GM19467 (cell line): ENCODE data around the gene ZSWIM1.

Source experiments
- ATAC-seq: cut with Tn5 transposase; IDR thresholded peaks from one replicate; pipeline ENCODE4 v1.9.1; 2021; ENCODE audit warnings: mild to moderate bottlenecking, moderate library complexity; ENCODE audit not compliant: unreplicated experiment

Gene ZSWIM1

GRCh38 chr20:45907219-45907948, 26.4 kb downstream of the ZSWIM1 start:
- no peak for ATAC-seq

DNA sequence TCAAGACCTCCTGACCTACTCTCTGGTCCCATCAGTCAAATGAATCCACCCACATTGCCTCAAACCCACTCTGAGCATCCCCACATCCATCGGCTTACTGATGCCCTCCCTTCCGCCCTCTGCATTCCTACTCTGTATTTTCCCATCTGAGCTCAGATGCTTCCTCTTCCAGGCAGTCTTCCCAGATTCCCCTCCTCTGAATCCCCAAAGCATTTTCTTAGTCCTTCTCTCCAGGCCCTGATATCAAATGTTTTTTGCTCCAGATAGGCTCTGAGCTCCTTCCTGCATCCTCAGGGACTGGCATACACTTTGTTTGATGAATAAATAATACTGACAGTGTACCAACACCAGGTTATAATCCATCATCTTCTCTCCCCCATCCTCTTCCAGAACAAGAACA, 27.1 kb downstream of the ZSWIM1 start:
- ATAC-seq: no peak

GRCh38 chr20:45909336-45909808, 28.3 kb downstream of the ZSWIM1 start:
- no peak for ATAC-seq

DNA sequence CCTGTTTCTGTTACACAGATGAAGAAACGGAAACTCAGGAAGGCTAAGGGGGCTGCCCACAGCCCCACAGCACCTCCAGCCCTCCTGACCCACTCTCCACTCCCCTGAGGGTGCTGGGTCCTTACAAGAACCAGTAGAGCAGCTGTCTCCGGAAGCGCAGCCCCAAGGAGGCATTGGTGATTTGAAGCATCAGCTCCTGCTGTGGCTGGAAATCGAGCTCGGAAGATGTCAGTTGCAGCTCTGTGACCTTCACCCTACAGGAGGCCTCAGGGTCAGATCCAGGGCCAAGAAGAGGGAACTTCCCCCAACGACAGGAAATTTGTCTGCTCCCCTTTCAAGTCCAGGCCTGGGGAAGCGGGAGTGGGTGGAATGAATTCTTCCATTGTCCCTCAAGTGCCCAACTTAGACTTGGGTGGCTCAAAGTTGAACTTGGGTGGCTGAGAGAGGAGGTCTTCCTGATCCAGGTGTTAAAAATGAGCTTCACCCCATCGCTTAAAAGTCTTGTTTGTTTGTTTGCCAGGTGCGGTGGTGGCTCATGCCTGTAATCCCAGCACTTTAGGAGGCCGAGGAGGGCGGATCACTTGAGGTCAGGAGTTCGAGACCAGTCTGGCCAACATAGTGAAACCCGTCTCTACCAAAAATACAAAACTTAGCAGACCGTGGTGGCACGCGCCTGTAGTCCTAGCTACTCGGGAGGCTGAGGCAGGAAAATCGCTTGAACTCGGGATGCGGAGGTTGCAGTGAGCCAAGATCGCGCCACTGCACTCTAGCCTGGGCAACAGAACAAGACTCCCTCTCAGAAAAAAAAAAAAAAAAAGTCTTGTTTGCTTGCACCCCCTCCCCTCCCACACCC, 29.0 kb downstream of the ZSWIM1 start:
- no peak for ATAC-seq

- ATAC-seq: peak; percentile 83
Observed at GRCh38 chr20:45910670-45911485, 29.9 kb downstream of the ZSWIM1 start.

DNA sequence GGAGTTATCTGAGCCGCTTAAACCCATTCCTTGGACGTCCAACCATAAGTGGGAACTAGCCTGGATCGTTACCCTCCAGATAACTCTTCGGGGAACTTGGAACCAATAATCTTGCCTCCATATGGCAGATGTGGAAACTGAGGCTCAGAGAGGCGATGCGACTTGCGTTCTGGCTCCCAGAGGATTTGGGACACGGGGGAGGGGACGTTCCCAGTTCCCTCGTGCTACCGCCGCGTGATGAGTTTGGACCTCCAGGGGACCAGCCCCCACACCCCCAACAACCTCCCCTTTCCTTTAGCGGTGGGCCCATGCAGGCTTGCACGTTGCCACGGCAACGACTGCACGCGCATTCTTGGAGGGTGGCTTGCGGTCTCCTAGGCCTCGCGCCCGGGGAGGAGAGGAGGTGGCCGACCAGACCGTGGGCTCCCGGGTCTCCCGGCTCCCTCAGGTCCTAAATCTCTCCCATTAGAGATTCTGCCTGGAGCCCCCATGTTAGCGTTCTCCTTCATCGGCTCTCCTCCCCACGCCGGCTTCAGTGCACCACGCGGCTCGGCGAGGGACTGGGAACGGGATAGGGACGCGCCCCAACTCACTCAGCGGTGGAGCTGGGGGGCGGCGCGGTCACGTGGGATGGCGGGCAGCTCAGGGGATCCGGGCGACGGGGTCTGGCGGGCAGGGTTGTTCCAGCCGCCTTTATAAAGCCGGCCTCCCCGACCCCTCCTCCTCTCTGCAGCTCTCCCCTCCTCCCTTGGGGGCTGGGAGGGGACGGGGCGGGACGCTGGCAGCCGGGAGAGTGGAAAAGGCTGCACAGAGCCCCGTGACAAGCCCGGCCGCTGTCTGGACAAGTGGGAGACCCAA, 30.7 kb downstream of the ZSWIM1 start, which contains the start of gene PLTP:
Gene PLTP (minus strand): TSS at position 670 of the 858 bp plus-strand sequence. CDS start 703 bp downstream, outside the sequence.
- ATAC-seq: no peak

GRCh38 chr20:45912344-45912682, 31.3 kb downstream of the ZSWIM1 start:
- no peak for ATAC-seq

- no peak for ATAC-seq
Observed at GRCh38 chr20:45913116-45913515, 32.1 kb downstream of the ZSWIM1 start.

- ATAC-seq: no peak
Observed at GRCh38 chr20:45917790-45918141, 36.7 kb downstream of the ZSWIM1 start.

GRCh38 chr20:45918182-45918737, 37.2 kb downstream of the ZSWIM1 start:
- ATAC-seq: no peak

- no peak for ATAC-seq
Observed at GRCh38 chr20:45918779-45919537, 37.9 kb downstream of the ZSWIM1 start.

DNA sequence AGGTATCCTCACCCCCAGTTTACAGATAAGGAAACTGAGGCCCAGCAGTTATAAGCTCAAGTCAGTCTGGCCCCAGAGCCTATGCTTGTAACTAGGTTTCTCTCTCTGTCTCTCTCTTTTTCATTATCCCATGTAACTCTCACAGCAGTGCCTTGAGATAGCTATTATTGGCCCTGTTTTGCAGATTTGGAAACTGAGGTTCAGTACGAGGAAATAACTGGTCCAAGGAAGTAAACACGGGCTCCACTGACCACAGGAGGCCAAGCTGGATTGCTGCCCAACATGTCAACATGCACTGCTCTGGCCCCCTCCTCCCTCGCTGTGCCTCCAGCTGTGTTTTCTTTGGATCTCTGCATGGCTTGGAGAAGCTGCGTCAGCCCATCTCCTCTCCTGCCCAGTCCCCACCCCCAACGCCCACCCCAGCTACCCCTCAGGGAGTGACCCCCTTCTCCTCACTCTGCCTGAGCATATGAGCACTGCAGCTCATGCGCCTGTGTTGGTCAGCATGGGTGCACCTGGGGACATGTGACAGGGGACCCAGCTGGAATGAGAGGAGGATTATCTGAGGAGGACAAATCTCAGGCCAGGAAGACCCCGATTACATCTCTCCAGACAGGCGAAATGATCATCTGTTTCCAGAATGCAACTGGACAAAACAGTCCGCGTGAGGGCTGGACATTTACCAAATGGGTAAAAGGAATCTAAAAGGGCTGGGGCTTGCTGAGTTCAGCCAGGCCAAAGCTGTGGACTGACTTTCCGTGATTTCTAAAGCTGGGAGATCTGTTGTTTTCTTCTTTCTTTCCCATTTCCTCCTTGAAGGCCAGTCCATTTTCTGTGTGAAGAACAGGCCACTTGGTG, 38.7 kb downstream of the ZSWIM1 start:
- ATAC-seq: no peak

- no peak for ATAC-seq
Observed at GRCh38 chr20:45920462-45921336, 39.7 kb downstream of the ZSWIM1 start.

GRCh38 chr20:45921337-45922189, 40.5 kb downstream of the ZSWIM1 start:
- ATAC-seq: no peak

- no peak for ATAC-seq
Observed at GRCh38 chr20:45924391-45925261, 43.6 kb downstream of the ZSWIM1 start.
